Left lung (tissue), 10 donors: ENCODE results near the gene PEX12. TPM values are rescaled to one million over a fixed set of nuclear protein-coding genes. Genes with fewer than 3 reads are reported as not detected.

ENCODE experiments used
- ATAC-seq: fragments of 200-7000 bp; cut with Tn5 transposase; one replicate; pipeline ENCODE4 v1.9.1; 2020; ENCODE audit warnings: moderate library complexity
- DNase-seq, 4 donors: peaks; one replicate each; pipeline ENCODE4 v3.0.0-alpha.2; 2013 to 2020
- H3K27ac ChIP-seq, 2 donors: fragments of 200-600 bp; sonication (generic) in 1 of 2; one replicate each; pipeline versions ENCODE4 v1.5.0 to v1.8.0; 2020 to 2021
- H3K27me3 ChIP-seq, 2 donors: fragments of 200-600 bp; sonication (generic) in 1 of 2; one replicate each; pipeline versions ENCODE4 v1.5.0 to v1.8.0; 2020 to 2021
- H3K36me3 ChIP-seq, 2 donors: fragments of 200-600 bp; sonication (generic) in 1 of 2; one replicate each; pipeline versions ENCODE4 v1.5.0 to v1.8.0; 2020 to 2021
- H3K4me1 ChIP-seq, 2 donors: fragments of 200-600 bp; one replicate each; pipeline ENCODE4 v1.8.0; 2021
- H3K4me3 ChIP-seq, 2 donors: fragments of 200-600 bp; sonication (generic) in 1 of 2; one replicate each; pipeline versions ENCODE4 v1.5.0 to v1.8.0; 2020 to 2021; ENCODE audit warnings: mild to moderate bottlenecking in 1 of 2
- H3K9me3 ChIP-seq, 2 donors: fragments of 200-600 bp; sonication (generic) in 1 of 2; one replicate each; pipeline versions ENCODE4 v1.5.0 to v1.8.0; 2020 to 2021
- intact Hi-C, 2 donors: fragments of 100-400 bp; cut with DNase I; formaldehyde crosslinking; loops; one replicate each; pipeline versions ENCODE4 v1.11.2 to v1.14.2; 2022
- polyA plus RNA-seq, 6 donors: library from polyadenylated mRNA; unstranded; fragments of 120-200 nt; gene quantifications; one replicate each; pipeline ENCODE4 v1.2.1, GENCODE V29; 2013; ENCODE audit not compliant: insufficient read length in 6 of 6
- total RNA-seq, 2 donors: library from RNA; stranded (reverse); fragmentation: NEBNext Ultra II Directional; extraction: Animal tissue kit (Norgen Biotek cat#: 25700); gene quantifications; one replicate each; pipeline ENCODE4 v1.2.1, GENCODE V29; 2021
- TF ChIP-seq, protein P1 (sequence below), 2 donors: fragments of 200-600 bp; sonication (generic) in 1 of 2; IDR thresholded peaks; one replicate each; pipeline versions ENCODE4 v1.5.0 to v1.8.0; 2021; ENCODE audit warnings: antibody characterized with exemption in 2 of 2
- donor health status: DM: no; HTN: yes; CAD: no.
- donor health status: DM: no; HTN: no; CAD: no.

PEX12 gene
- total and polyA plus RNA-seq, 8 donors = 5.9 to 10.6 (median 9.1) TPM

DNA sequence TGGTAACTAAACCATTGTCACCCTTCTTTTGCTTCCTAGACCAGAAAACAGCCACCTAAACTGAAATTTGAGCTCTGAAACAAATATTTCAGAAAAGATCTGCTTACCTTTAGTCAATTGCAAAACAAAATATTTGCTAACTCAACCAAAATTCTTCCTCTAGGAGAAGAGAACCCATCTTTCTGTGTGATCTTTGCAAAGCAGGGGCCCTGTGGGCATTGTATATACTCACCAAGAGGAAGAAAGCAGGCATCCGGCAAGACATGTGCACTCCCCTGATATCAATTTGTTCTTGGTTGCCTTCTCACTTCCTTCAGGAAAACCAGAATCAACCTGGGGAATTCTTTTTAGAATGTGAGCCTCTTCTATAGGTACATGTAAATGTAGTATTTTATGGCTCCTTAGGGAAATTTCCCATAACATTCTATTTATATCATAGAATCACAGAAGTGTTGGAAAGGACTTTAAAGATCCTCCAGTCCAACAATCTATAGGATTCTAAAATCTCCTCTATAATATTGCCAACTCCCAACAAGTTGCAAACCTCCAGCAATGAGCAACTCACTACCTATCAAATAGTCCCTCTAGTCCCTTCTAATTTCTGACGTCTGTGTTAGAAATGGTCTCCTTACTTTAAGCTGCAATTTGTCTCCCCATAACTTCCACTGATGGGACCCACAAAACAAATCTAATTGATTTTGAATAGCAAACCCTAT is 18.7 kb downstream of the PEX12 start:
- no peak for DNase-seq
- ATAC-seq = no peak
- intact Hi-C loops = no loop called here
- H3K36me3 ChIP-seq = no peaks in the 10 kb centered on the region
- TF ChIP-seq, protein P1, sequence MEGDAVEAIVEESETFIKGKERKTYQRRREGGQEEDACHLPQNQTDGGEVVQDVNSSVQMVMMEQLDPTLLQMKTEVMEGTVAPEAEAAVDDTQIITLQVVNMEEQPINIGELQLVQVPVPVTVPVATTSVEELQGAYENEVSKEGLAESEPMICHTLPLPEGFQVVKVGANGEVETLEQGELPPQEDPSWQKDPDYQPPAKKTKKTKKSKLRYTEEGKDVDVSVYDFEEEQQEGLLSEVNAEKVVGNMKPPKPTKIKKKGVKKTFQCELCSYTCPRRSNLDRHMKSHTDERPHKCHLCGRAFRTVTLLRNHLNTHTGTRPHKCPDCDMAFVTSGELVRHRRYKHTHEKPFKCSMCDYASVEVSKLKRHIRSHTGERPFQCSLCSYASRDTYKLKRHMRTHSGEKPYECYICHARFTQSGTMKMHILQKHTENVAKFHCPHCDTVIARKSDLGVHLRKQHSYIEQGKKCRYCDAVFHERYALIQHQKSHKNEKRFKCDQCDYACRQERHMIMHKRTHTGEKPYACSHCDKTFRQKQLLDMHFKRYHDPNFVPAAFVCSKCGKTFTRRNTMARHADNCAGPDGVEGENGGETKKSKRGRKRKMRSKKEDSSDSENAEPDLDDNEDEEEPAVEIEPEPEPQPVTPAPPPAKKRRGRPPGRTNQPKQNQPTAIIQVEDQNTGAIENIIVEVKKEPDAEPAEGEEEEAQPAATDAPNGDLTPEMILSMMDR (IDR thresholded peaks at IDR 0.05) = no peak
- H3K9me3 ChIP-seq = no peaks in the 10 kb centered on the region
- H3K27ac ChIP-seq = peak overlapping the region in 1 of 2 donors; percentile 35
- no peaks in the 10 kb centered on the region for H3K27me3 ChIP-seq
- no peaks in the 10 kb centered on the region for H3K4me1 ChIP-seq
- no peak overlapping the region for H3K4me3 ChIP-seq

DNA sequence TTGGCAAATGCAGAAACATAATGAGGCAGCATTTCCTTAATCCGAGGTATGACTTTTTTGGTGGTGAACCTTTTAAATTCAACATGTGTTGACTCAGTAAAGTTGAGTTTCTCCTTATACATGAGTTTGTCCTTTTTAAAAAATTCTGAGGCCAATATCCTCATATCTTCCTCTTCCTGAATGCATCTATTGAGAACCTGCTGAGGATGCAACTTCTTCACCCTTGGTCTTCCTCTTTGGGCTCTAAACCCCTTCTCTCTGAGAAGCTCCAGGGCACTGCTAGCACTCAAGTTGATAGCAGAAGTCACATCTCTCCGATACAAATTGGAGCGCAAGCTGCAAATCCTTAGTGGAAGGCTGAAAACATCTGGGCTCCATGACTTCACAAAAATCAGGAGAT is 21.0 kb downstream of the PEX12 start:
- TF ChIP-seq, protein P1 (IDR thresholded peaks at IDR 0.05) = no peak
- no peak for ATAC-seq
- intact Hi-C loops = no loop called here
- Histone ChIP-seq H3K9me3 (no peaks in the 10 kb centered on the region), H3K4me1 (no peaks in the 10 kb centered on the region), H3K4me3 (no peak overlapping the region), H3K27ac (no peak overlapping the region), H3K27me3 (no peaks in the 10 kb centered on the region), H3K36me3 (no peaks in the 10 kb centered on the region)
- DNase-seq = no peak

DNA sequence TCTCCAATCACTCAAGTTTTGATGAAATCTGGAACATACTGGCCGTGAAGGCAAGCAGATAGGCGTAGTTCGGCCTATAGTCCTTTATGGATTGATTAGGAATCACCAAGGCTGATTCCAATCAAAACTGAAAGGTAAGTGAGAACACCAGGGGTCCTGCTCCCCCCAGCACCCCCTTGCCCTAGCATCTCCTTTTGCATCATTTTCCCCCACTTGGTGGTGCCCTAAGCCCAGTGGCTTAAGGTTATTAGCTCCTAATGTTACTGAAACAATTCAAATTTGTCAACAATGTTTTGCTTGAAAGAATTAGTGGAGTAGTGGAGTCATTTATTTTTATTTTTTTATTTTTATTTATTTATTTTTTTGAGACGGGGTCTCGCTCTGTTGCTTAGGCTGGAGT is 22.7 kb downstream of the PEX12 start:
- no peaks in the 10 kb centered on the region for H3K36me3 ChIP-seq
- H3K4me3 ChIP-seq = no peak overlapping the region
- no peak for DNase-seq
- ATAC-seq = no peak
- TF ChIP-seq, protein P1 (IDR thresholded peaks at IDR 0.05) = peak in 1 of 2 donors; percentile 15
- H3K4me1 ChIP-seq = no peaks in the 10 kb centered on the region
- intact Hi-C loops = no loop called here
- H3K27ac ChIP-seq = no peak overlapping the region
- no peaks in the 10 kb centered on the region for H3K27me3 ChIP-seq
- H3K9me3 ChIP-seq = no peaks in the 10 kb centered on the region

DNA sequence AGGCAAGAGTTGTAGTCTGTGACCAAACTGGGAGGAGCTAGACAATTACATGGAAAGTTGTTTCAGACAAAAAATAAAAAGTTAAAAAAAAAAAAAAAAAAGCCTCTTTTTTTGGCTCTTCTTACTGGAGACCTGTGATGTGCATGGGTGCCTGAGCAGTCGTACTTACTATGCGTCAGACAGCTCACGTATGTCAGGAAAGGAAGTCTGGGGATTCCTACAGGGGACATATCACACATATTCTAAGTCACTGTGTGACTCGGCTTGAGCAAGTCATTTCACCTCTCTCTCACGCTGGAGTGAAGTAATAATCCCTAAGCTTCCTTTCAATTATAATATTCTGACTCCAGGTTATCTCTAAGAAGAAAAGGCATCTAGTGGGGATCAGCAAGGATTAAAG is 23.7 kb downstream of the PEX12 start:
- Histone ChIP-seq H3K36me3 (no peaks in the 10 kb centered on the region), H3K4me1 (no peaks in the 10 kb centered on the region), H3K4me3 (no peak overlapping the region), H3K27ac (no peak overlapping the region), H3K27me3 (no peaks in the 10 kb centered on the region), H3K9me3 (no peaks in the 10 kb centered on the region)
- ATAC-seq = no peak
- TF ChIP-seq, protein P1 (IDR thresholded peaks at IDR 0.05) = no peak
- DNase-seq = no peak
- intact Hi-C loops = no loop called here

DNA sequence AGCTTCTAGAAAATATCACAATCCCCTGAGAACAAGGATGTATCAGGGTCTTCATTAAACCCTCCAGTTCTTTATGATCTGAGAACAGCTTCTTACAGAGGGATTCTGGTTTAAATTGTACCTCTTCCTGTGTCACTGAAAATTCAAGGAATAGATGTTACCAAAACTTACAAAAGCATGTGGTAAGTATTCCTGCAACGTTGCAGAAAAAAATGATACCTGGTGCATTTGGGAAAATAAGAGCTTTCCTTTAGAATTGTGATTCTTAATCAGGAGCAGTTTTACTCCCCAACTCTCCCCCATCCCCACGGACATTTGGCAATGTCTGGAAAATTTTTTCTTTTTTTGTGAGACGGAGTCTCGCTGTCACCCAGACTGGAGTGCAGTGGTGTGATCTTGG is 25.1 kb downstream of the PEX12 start:
- intact Hi-C loops = no loop called here
- Histone ChIP-seq H3K36me3 (no peaks in the 10 kb centered on the region), H3K27me3 (no peaks in the 10 kb centered on the region), H3K27ac (no peak overlapping the region), H3K4me3 (no peak overlapping the region), H3K9me3 (no peaks in the 10 kb centered on the region), H3K4me1 (no peaks in the 10 kb centered on the region)
- TF ChIP-seq, protein P1 (IDR thresholded peaks at IDR 0.05) = no peak
- DNase-seq = no peak
- ATAC-seq = no peak
